SW480 (cell line): Measurements from ENCODE around the gene CCDC187.

Experiments
- DNase-seq: peaks from one replicate; pipeline ENCODE4 v3.0.0-alpha.2; 2016; ENCODE audit warnings: low spot score

Gene CCDC187

DNA sequence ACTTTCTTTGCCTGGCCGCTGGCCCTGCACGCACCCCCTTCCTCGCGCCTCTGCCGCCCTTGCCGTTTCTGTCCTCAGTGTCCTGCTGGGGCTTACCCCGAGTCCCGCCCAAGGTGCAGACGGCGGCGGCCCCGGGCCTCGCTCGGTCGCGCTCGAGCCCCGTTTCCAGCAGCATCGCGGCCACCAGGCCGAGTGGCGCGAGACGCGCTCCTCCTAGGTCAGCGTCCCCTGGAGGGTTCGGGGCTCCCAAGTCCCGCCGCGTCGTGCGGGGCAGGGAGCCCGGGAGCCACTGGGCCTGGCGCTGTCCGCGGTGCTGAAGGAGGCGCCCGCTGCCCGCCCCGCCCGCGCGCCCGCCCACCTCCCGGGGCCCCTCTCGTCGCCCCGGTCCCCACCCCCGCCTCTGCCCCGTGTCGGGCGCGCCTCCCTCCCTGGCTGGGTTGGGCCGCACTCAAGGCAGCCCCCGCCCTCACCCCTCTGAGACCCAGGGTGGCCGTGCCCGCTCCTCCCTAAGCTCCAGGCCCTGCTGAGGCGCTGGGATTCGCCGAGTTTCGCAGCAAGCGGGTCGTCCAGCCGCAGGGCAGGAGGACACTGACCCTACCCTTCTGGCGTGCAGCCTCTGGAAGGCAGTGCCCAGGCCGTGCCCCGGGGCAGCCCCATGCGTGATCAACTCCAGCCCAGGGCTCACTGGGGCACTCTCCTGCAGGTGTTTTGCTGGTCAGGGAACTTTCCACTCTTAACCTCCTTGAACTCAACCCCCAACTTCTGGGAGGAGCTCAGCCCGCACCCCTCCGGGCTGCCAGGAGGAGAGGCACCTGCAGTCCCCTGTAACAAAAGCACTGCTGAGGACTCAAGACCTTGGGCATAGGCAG, 98.8 kb downstream of the CCDC187 start, which contains the start of gene LHX3:
LHX3 (minus strand) TSS at position 291 of the 869 bp plus-strand sequence; CDS start at position 175, 116 bp downstream.
- DNase-seq, result no peak

DNA sequence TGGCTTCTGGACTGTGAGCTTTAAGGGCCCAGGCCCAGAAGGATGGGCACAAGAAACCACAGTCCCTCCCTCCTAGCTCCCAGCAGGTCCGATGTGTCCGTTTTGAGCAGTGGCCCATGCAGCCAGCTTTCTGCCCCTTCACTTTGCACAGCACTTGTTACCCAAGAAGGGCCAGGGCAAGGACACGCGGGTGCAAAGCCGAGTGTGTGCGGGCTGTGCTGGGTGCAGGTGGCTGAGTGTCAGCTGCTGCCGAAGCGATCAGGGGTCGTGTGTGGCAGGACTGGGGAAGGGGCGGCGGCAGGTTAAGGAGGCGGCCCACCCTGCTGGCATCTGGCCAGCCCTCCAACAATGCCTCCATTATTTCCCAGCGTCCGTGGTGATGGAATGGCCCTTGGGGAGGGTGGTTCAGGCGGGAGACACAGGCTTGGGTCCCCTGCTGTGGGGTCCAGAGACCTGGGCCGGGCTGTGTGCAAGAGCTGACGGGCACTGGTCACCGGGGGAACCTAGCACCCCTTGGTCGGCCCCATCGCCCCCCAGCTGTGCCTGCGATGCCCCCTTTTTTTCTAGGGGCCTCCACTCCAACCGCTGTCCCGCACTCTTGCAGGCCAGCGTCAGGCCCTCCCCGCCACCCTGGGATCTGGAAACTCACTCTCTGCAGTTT, 99.6 kb downstream of the CCDC187 start:
- DNase-seq, result no peak

DNA sequence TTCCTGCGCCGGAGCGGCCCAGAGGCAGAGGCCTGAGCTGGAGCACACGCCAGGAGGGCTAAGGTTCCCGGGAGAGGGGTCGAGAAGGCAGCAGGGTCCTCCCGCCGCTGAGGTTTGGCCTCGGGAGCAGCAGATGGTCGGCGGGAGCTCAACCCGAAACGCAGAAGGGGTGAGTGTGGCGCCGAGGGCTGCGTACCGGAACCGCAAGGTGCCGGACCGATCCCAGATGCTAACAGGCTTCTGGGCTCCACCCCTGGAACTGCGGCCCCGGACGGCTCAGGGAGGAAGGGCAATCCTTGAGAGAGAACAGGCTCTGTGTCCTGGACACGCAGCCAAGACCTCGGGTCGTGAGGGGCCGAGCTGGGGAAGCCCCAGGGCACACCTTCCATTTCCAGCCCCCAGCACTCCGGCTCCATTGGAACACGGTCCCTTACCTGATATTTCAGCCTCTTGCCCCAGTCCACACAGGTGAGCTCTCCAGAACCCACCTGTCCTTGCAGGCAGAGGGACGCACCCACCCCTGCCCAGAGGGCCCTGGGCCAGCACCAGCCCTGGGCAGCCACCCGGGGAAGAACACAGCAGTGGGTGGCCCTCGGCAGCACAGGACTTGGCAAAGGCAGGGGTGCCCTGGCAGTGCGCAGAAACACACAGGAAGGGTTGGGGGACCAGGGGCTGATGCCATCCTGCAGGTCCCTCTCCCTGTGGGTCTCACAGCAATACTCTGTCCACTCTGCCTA, 100.3 kb downstream of the CCDC187 start:
- DNase-seq, result no peak

DNA sequence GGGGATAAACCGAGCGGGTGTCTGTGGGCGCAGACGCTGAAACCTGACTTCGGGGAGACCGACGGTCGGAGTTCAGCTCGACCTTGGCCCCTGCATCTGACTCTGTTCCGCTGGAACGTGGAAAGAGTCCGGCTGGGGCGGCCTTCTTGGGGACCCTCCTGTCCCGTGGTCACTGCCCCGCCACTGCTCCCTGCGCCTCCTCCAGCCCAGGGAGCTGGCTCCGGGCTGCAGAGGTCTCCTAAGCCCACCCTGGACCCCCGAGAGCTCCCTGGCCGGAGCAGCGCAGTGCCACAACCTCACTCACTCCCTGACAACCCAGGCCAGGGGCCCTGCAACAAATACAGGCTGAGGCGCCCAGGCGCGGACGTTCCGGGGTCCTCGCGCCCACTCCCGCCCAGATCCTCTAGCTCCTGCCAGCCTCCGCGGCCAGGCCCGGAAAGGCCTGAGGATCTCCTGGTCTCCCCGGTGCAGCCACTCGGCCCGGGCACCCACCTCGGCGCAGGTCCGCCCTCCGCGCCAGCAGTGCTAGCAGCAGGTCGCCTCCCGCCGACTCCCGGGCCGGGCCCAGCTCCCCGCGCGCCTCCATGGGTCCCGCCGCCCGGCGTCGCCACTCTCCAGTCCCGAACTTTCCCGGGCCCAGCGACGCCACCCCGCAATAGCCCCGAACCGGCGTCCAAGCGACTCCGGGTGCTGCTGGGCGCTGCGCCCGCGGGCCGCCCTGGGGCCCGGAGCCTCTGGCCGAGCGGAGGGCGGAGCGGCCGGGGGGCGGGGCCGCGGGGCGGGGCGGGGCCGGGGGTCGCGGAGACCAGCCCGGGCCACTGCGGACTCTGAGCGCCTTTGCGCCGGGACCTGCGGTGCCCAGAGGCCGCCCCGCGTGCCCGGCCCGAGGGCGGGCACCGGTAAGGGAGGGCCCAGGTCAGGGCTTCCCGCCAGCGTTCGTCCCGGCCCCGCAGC, 101.2 kb downstream of the CCDC187 start:
- no peak for DNase-seq

DNA sequence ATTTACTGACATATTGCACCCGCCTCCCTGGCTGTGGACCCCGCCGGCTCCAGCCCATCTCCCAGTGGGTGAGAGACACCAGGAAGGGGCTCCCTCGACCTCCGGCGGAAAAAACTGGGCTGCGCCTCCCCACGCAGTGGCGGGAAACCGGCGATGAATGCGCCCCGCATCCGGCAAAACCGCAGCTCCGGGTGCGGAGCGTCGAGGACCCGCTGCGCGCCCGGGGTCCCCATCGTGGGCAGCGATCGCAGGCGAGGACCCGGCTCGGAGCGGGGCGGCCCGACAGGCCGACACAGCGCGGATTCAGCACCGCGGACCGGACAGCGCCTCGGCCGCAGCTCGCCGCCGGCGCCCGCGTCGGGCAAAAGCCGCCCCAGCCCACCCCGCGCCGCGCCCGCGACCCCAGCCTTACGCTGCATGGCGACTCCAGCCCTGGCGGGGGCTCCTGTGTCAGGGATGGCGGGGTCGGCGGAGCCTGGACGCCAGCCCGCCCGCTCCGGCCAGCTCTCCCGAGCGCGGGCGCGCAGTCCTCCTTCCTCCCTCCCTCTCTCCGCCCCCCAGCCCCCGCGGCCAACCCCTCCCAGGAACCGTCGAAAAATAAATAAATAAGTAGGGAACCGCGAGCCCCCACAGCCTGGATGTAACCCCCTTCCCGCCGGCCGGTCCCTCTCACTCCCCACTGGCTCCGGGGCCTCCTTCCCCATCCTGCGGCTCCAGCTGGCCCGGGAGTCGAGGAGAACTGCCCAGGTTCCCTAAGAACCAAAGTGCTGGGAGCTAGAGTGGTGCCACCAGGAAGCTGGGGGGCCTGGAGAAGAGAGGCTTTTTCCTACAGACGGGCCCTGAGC, 102.1 kb downstream of the CCDC187 start:
- no peak for DNase-seq

DNA sequence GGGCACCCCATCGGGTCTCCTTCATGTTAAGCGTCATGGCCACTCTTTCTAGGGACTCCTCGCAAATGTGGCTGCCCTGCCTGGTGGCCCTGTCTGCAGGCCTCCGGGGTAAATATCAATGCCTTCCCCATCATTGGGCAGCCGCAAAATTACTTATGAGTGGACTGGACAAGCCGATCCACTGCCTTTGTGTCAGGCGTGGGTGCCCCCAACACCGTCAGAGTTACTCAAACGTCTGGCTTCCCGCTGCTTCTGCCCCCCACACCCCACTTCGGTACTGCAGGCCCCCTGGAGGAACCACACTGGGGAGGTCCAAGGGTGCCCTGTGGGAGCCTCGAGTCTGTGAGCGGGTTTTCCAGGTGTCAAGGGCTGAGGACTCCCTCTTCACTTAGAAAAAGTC, 102.7 kb downstream of the CCDC187 start:
- DNase-seq, result no peak

DNA sequence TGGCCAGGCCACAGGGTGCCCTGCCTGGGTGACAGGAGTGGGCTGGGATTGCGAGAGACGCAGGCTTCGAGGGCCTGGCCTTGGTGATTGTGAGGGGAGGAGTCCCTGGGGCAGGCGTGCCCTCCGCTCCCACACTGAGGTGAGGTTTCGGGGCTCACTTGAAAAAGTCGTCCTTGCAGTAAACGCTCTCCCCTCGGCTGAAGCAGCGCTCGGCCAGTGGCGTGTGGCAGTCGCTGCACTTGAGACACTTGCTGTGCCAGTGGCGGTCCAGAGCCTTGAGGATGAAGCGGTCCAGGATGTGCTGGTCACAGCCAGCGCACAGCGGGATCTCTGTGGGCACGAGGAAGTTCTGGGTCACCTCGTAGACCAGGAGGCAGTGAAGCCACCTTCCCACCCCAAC, 103.5 kb downstream of the CCDC187 start:
- no peak for DNase-seq
